MG63 (cell line): ENCODE data around the gene HOTAIR. TPM values are rescaled to one million over a fixed set of nuclear protein-coding genes. Genes with fewer than 3 reads are reported as not detected.

Experiments
- total RNA-seq: library from RNA; depleted of rRNA; stranded (reverse); fragments of >200 nt; shearing (Covaris generic); gene quantifications from 2 replicates; pipeline ENCODE4 v1.2.3, GENCODE V29; 2014; ENCODE audit warnings: low replicate concordance; rRNA removed

Gene HOTAIR
- total RNA-seq, 1 experiment from 2014 or later: 4.2 TPM

Other genes with a start within 250 kb of the HOTAIR start
- gene CALCOCO1, start 247.5 kb downstream of the HOTAIR start, total RNA-seq: 35.7 and 42.4 TPM in 2 replicates
- gene CISTR, start 223.0 kb downstream of the HOTAIR start, total RNA-seq: not detected in 2 replicates
- gene HOXC13, start 36.1 kb downstream of the HOTAIR start, total RNA-seq: 1.7 and 5.1 TPM in 2 replicates
- 1.5 and 1.9 TPM in 2 replicates for gene HOXC12, start 20.1 kb downstream of the HOTAIR start, total RNA-seq
- 0.30 and 1.3 TPM in 2 replicates for gene HOXC11, start 1.8 kb downstream of the HOTAIR start, total RNA-seq
- 19.8 and 27.4 TPM in 2 replicates for gene HOXC10, start 10.2 kb upstream of the HOTAIR start, total RNA-seq
- 1.9 and 7.9 TPM in 2 replicates for gene HOXC9, start 25.2 kb upstream of the HOTAIR start, total RNA-seq
- gene HOXC8, start 34.0 kb upstream of the HOTAIR start, total RNA-seq: 0.10 and 0.13 TPM in 2 replicates
- 4.9 and 5.3 TPM in 2 replicates for gene HOXC6, start 53.5 kb upstream of the HOTAIR start, total RNA-seq
- gene HOXC5, start 58.1 kb upstream of the HOTAIR start, total RNA-seq: not detected in 2 replicates
- gene HOXC4, start 78.9 kb upstream of the HOTAIR start, total RNA-seq: 2.3 and 5.2 TPM in 2 replicates
- gene SMUG1, start 214.0 kb upstream of the HOTAIR start, total RNA-seq: 33.1 and 48.3 TPM in 2 replicates